Measurements from ENCODE around the gene RTL1.
A peak's percentile ranks its signal among the peaks of the same experiment; 100 is the strongest.

RTL1 gene

DNA sequence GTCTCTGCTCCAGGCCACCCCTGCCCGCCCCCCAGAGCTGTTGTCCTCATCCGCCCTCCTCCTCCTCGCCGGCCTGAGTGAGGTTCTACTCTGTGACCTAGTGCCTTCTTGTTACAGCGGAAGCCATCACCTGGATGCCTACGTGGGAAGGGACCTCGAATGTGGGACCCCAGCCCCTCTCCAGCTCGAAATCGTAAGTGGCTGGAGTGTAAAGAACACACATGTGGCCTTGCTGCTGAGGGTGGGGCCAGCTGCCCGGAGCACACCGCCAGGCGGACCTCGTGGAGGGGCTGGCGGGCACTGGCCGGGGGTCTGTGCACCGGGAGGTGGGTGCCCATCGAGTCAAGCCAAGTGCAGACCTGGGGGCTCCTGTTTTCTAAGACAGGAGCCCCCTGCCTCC, 58.2 kb downstream of the RTL1 start:
- no peak for DNase-seq

DNA sequence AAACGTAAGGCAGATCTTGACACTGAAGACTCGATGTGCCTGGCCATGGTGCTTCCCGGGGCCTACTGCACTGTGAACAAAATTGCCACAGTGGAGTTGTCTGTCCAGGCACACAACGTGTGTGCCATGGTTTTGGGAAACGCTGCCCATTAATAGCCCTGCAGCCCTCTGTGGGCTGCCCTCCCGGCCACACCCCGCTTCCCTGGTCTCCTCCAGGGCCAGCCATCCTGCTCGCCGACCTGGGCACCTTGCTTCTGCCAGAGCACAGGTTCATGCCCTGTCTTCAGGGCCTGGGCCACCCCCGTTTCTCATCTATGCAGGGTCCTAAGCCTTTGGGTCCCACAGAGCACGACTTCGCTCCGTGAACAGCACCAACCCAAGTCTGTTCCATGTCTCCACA, 58.7 kb downstream of the RTL1 start:
- no peak for DNase-seq

DNA sequence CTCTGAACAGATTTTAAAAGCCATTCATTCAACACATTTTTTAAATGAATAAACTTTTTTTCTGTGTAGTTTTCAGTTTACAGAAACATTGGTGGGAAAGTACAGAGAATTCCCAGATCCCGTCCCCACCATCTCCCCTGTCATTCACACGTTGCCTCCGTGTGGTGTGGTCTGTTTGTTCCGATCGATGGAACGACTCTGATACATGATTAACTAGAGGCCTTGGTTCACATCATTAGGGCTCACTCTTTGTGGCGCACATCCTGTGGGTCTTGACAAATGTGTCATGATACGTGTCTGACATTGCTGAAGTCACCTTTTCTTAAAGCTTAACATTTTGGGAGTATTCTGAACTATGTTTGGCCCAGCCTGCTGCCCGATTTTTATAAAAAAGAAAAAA, 59.1 kb downstream of the RTL1 start:
- DNase-seq = no peak

DNA sequence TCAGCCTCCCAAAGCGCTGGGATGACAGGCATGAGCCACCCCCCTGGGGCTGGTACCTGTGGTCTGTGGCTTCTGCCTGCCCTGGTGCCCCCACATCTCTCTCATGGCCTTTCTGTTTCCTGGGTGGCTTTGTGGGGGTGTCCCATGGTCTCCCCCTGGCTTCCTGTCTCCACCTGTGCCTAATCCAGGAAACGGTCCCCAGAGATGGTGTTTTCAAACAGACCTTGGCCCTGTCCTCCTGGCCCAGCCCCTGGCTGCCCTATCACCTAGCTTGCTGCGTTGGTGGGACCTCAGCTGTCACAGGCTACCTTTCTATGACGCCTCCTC, 59.5 kb downstream of the RTL1 start:
- DNase-seq = no peak

DNA sequence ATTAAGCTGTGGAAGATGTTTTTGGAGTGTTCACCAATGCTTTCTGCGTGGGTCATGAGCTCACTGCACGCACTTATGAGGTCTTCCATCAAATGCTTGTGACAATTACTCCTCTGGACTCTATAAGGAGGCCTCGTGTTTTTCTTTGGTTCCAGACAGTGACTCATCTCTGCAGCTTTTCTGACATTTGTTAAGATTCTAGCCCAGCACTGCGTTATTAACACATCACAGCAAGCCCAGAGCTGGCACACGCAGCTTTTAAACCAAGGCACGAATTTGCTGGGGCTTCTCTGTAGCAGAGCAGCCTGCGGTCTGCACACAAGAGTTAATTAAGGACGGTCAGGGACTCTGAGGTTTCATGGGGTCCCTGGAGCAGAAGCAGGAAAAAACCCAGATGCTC, 60.7 kb downstream of the RTL1 start:
- peak; percentile 66 for DNase-seq

DNA sequence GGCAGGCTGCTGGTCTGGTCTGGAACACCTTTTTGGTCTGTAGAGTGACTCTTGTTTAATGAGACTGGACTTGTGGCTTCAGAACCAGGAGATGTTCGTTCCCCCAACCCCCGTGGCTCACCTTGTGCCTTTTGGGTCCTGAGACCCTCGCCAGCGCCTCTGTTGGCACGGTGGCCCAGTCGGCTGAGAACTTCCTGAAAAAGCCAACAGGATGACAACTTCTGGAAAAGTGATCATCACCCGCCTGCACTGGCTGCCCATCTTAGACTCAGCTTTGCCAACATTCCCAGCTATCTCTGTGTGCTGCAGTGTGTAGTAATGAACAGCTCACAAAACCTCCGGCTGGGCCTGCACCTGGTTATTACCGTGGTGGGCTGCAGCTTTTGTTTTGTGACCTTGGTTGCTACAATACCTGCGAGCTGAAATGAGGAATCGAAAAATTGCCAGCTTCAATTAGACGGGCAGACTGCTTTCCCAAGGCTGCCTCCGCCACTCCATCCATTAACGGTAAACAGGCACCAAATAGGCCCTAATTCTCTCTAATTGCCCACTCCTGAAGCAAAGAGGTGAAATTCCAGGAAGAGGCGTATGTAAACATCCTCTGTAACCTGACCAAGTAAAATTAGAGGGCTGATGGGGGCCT, 61.6 kb downstream of the RTL1 start:
- peak; percentile 84 for DNase-seq

DNA sequence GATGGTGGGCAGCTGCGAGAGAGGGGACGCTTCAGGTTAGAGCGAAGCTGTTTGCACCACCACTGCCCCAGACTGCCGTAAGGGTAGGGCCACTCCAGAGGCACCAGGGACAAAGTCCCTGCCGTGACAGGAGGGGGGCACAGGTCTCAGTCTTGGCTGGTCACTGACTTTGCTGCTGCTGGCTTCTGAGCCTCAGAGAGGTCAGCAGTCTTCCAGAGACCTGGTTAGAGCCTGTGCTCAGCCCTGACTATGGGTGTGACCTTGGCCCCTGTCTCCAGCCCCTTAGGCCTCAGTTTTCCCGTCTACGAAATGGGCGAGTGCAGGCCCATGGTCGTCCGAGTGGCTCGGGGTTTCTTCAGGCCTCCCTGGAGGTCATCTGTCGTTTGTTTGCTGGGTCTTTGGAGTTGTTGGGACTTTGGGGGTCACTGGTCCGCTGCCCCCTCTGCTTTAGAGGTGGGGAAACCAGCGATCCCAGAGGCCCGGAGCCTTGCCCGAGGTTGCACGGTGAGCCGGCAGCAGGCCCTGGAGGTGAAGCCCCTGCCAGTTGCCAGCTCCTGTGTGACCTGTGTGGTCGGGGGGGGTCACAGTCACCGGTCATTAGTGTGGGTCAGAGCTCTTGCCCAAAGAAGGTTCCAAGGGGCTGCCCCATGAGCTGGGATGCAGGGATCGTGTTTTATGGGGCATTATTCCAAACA, 62.3 kb downstream of the RTL1 start:
- no peak for DNase-seq

DNA sequence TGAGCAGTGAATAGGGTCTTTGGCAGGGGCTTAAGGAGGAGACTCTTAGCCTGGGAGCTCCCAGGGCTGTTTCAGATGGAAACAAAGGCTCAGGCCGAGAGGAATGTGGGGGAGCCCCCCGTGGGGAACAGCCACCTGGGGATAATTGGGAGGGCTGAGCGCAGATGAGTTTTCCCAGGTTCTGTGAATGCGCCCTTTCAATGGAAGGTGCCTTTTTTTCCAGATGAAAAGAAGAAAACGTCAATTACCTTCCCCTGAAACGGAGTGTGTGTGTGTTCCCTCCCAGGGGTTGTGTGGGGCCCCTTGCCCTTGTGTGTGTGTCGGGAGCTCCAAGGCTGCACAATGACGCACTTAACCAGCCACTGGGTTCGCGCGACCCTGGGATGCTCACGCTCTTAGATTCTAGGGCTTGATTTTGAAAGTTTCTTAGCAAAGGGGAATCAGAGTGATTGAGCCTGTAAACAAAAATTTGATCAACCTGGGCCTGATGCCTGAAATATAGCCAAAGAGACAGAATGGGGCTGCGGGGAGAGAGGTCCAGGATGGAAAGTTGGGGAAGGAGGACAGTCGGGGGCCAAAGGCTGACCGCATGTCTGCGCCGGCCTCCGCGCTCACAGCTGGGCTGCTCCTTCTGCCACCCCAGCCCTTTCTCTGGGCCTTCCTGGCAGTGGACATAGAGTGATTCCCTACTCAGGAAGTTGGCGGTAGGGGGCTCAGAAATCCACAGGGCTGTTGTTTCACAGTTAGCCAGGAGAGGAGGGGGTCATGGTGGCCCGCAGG, 63.0 kb downstream of the RTL1 start:
- DNase-seq = peak; percentile 12

DNA sequence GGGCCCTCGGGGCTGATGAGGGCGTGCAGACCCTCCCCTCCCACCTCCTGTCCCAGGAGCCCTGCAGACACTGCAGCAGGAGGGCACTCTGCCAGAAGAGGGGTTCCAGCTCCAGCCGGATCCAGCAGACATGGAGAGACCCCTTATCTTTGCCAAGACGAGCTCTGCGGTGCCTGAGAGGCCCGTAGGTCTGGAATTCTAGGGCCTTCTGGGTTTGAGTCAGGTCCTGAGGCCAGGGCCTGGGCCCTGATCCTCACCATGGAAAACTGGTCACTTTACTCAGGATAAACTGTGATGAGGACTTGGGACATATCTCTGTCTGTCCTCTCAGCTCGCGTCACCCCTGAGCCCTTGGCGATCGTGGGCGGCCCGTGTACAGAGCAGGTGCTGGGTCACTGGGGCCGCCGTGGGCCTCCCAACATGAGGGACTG, 63.8 kb downstream of the RTL1 start:
- DNase-seq = no peak

DNA sequence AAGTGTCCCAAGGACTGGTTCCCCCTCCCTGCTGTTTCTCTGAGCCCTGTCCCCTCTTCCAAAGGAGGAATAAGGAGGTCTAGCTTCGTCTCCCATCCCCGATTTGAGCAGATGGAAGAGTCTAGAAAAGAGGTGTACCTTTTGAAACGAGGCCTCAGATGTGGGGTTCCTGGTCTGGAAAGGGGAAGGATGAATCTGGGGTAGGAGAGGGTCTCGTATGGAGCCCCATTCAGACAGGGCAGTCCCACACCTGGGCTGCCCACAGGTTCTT, 64.3 kb downstream of the RTL1 start:
- DNase-seq = no peak

DNA sequence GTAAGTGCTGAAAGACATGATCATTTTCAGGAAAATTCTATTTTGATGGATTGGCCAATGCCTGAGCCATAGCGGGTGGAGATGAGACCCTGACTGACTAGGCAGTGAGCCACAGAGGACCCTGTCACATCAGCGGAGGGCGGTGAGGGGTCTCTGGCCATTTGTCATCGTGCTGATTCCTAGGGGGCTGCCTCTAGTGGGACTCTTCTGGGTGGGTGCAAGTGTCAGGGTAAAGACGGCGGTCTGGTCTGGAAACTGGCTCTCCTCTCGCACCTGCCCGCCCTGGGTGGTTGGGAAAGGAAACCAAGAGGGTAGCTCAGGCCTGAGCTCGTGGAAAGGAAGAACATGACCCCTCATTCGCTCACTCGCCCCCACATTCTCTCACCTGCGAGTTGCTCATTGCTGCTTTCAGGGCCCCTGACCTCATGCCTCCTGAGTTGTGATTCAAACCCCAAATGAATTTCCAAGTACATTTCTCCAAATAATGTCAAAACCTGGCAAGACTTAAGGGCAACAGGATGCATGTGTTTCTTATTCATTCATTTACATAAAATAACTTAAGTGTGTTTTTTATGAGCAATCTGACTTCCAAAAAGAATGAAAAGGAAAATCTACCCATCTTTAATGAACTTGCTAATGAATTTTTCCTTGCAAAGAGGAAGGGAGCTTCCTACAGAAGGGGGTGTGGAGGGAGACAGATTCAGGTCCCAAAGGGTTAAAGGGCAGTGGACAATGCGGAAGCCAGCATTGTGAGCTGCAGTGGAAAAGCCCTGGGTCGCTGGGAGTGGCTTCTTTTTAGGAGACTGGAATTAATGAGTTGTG, 64.8 kb downstream of the RTL1 start:
- no peak for DNase-seq

DNA sequence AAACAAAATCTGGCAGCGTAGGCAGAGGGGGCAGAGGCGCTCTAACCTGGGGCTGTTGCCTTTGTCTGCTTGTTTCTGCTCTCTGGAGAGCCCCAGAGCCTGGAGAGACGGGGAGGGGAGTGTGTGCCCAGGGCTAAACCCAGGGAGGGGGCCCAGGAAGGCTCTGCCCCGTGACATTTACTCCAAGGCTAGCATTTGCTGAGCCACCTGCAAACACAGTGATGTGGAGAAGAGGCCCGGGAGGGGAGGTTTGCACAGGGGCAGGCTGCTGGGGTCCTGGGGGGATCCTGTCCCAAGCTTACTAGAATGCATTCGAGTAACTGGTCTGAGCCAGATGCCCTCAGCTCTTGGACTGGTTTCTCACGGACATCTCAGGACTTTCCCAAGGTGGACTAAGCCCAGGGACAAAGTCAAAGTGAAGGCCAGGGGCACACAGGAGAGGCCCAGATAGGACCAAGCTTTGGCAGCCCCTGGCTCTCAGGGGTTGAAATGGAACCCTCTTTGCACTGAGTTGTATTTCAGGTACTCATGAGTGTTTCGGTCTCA, 65.6 kb downstream of the RTL1 start:
- no peak for DNase-seq

DNA sequence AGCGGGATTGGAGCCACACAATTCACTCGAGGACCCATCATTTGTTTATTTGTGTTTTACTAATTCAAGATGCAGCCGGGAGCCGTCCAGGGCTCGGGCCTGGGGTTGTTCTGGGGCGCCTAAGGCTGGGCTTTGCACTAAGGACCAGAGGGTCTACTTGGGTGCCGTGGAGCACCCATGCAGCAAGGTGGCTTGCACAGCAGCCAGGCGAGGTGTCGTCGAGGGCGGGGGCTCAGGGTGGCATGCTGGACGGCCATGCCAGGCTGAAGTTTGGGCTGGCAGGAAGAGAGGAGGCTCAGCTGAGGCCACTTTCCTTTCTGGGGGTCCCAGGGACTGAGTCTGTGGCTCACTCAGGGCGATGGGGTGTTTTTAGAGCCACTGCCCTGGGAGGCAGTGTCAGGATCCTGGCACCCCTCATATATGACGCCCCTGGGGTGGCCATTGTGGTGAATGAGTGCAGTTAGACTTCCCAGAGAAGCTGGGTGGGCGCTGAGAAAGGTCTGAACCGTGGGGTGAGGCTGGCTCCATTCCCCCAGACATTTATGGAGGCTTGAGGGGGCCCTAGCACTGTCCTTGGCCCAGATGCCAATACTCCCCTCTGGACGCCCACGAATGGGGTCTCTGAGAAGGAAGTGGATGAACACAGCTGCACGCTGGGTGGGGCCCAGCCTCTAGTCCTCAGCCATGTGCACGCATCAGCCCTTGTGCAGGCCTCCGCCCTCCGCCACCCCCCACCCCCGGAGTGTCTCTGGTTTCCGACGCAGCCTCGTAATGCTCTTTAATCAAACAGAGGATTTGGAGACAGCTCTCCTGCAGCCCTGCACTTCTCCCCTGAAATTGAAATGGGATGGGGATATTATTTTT, 66.3 kb downstream of the RTL1 start:
- no peak for DNase-seq

DNA sequence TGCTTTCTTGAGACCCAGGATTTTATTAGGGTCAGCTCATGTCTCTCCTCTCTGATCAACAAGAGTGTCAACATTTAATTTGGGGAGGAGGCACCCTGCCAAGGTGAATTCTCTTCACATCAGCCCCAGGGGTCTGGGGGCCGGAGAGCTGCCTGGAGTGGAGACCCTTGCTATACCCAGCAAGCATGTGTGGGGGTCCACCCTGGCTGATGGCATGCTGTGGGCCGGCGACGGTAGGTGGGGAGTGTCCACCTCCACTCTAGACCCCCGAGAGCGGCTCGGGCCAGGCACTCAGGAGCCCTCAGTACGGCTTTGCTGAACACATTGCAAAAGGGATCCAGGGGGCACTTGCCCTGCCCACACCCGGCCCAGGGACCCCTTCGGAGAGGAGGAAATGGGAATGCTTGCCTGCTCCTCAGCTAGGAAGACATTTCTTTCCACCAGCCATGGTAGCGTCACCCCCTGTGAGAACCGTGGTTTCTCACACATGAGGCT, 67.2 kb downstream of the RTL1 start:
- DNase-seq = no peak

DNA sequence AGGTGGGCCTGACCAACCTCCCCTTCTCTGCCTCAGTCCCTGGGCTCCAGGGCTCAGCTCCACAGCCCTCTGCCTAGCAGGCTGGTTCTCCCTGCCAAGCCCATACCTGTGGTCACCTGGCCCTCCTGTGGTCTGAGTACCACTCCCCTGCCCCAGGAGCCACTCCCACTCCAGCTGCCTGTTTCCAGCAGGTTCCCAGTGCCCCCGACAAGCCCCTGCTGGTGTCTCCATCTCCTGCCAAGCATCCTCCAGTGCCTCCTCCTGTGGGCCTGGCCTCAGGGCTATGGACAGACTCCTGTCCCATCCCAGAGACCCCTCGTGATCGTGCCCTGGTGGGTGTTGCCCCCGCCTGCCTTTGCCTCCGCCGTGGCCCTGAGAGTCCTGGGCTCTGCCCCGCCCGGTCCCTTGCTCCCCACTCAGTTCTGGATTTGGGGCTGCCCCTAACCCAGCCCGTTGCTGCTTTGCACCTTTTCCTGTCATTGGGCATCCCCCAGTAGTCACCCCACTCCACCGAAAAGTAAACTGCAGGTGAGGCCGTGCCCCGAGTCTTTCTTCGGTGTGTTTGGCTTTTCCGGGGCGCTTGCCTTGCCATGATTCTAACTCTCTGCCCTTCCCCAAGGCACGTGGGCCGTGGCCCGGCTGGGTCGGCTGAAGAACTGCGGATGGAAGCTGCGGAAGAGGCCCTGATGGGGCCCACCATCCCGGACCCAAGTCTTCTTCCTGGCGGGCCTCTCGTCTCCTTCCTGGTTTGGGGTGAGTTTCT, 67.8 kb downstream of the RTL1 start:
- no peak for DNase-seq

DNA sequence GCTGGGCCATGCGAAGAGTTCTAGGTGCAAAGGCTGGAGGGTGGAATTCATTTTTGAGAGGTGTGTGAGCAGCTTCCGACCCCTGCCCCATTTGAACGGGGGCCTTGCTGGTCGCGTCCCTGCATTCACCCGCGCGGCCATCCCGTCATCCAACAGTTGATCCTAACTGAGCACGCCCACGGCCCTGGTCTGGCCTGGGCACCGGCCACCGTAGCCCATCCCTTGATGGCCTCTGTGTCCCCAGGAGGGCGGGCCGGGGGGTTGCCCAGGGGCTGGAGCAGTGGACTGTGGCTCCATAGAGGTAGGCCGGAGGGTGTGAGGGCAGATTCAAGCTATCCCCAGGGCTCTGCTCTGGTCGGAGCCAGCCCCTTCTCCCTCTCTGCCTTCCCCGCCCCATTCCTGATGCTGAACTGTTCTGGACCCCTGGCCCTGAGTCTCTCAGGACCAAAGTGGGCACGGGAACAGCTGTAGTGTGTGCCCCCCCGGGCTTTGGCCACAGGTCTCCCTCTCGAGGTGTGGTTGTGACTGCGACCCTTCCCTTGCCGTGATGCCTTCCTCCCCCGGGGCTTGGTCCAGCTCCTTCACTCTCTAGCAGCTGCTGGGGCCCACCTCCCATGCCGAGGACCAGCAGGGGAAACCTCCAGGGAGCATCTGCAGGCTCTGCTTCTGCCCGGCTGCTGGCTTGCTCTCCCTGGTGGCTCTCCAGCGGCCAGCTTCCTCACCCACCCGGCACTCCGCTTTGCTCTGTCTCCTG, 68.6 kb downstream of the RTL1 start:
- DNase-seq = no peak

DNA sequence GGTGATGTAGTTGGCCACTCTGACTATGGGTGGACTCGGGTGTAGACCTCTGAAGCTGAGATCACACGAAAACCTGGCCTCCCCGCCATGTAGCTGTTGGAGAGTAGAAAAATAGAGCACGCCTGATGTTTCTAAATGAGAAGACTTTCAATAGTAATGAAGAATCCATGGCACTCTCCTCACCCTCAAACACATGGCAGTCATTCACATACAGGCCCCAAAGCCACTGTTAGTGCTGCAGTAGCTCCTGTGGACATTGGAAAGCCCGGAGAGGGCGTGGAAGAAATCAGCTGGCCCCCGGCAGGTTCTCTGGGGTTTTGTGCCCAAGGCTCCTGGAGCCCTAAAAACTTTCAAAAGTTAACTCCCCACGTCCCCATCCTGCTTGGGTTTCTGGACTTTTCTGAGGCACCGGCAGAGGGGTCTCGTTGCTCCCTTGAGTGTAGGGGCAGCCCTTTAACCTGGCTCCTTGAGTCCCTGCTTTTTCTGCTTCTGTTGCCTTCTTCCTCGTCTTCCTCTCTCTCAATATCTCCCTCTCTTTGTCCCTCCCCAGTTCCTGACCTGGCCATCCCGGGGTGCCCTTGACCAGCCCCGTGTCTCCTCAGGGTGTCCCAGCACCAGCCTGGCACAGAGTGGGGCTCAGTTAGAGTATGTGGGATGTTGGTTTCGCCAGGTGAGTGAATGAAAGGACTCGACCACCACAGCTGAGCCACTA, 69.3 kb downstream of the RTL1 start:
- no peak for DNase-seq

DNA sequence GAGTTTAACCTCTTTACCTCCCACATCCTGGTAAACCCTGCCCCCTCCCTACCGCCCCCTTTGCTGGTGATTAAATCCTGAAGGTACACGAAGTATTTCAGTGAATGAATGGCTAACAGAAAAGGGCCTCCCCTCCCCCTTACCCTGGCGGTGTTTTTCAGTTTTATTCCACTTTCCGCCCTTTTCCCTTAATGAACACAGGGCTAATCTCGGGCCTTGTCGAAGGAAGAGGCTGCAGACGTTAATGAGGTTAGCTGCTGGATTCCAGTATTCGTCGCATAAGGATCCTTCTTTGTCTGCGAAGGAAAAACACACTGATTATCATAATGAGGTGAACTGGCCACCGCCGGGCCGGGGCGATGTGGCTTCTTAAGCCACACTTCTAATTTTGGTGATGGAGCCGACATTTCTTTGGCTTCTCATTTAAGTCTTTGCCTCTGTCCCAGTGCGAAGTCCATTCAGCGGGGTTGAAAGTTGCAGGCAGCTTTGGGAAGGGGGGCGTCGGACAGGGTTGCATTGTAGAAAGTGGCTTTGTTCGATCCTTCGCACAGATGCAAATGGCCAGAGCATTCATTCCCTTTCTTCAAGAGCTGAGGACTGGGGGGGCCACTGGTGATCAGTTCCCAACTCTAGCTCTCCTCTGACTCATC, 71.1 kb downstream of the RTL1 start:
- no peak for DNase-seq

DNA sequence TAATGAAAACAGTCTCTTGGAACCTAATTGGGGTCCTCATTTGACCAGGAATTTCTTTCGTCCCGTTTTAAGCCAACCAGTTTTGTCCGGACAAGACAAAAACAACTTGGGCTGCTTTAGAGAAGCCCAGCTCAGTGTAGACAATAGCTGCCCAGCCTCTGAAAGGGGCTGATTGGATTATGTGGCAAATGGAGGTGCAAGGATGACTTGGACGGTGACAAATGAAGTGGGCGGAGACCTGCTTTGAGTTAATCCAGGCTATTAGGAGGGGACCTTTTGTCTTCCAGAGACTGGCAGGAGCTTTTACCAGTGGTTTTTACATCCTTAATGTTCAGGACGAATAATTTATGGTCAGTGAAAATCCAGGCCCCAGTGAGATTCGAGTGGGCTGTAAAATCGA, 72.8 kb downstream of the RTL1 start:
- DNase-seq = no peak

All from NCI-H2227 treated with DMSO at 0.1 percent for 48 hours (cell line).